Skeletal muscle tissue (tissue), 4 donors: Measurements from ENCODE around the gene NOXA1. TPM values are rescaled to one million over a fixed set of nuclear protein-coding genes. Genes with fewer than 3 reads are reported as not detected.
A peak's percentile ranks its signal among the peaks of the same experiment; 100 is the strongest.
"Not testable (repeated sequence)": the region's sequence is repeated elsewhere in the genome, so short reads cannot be mapped to it uniquely, and the experiment has no call there.

Experiments
- H3K27ac ChIP-seq: one replicate; pipeline ENCODE4 v1.7.0; 2013; ENCODE audit warnings: mild to moderate bottlenecking, low read depth, low read length, inconsistent platforms
- H3K27me3 ChIP-seq, 3 donors: one replicate each; pipeline ENCODE4 v1.7.0; 2013; ENCODE audit warnings: low read length in 3 of 3; ENCODE audit not compliant: control insufficient read depth in 3 of 3, insufficient read depth in 3 of 3
- H3K36me3 ChIP-seq, 3 donors: one replicate each; pipeline ENCODE4 v1.7.0; 2013; ENCODE audit warnings: low read length in 3 of 3; ENCODE audit not compliant: control insufficient read depth in 3 of 3, insufficient read depth in 3 of 3
- H3K4me1 ChIP-seq, 3 donors: one replicate each; pipeline ENCODE4 v1.7.0; 2013; ENCODE audit warnings: low read length in 3 of 3, mild to moderate bottlenecking in 3 of 3; ENCODE audit not compliant: control insufficient read depth in 3 of 3, insufficient read depth in 3 of 3
- H3K4me3 ChIP-seq, 3 donors: one replicate each; pipeline ENCODE4 v1.7.0; 2013; ENCODE audit warnings: low read length in 3 of 3
- H3K9ac ChIP-seq, 3 donors: one replicate each; pipeline ENCODE4 v1.7.0; 2013; ENCODE audit warnings: low read length in 3 of 3, mild to moderate bottlenecking in 3 of 3, moderate library complexity in 2 of 3, low read depth in 1 of 3
- H3K9me3 ChIP-seq, 3 donors: one replicate each; pipeline ENCODE4 v1.7.0; 2013; ENCODE audit warnings: low read length in 3 of 3; ENCODE audit not compliant: control insufficient read depth in 3 of 3
- total RNA-seq: library from RNA; depleted of rRNA; stranded (reverse); fragments of >200 nt; gene quantifications from one replicate; pipeline ENCODE4 v1.2.3, GENCODE V29; 2014
- donor health status: Osteomylitis.

NOXA1 gene
- total RNA-seq, 1 donor from 2014 or later: 0.52 TPM

DNA sequence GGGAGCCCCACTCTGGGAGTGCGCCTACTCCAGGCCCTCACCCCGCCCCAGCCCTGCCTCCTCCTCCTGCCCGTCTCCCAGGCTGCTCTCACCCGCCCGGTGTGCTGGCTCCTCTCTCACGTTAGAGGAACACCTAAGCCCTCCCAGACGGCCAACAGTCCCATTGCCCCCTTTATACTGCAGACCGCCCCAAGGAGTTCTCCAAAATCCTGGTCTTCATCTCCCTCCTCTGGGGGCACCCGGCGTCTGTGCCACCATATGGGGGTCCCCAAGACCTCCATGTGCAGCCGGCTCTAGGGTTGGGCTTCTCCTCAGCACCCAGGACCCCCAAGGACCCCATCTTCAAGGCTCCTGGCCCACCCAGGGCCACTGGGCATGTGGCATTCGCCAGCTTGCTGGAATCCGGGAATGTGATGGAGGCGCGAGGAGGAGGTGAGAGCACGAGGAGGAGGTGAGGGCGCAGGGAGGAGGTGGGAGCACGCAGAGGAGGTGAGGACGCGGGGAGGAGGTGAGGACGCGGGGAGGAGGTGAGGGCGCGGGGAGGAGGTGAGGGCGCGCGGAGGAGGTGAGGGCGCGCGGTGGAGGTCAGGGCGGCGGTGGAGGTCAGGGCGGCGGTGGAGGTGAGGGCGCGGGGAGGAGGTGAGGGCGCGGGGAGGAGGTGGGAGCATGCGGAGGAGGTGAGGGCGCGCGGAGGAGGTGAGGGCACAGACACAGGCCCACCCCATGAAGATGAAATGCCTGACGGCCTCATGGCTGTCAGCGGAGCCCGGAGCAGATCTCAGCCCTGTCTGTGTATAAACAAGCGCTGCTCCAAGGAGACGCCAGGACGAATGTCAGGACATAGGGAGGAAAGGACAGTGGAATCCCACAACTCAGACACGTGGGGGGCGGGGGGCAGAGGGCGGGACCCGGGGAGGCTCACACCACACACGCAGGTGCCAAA, 41.4 kb upstream of the NOXA1 start:
- no peak overlapping the region for H3K9ac ChIP-seq
- no peak overlapping the region for H3K4me3 ChIP-seq
- H3K9me3 ChIP-seq: no peaks in the 10 kb centered on the region
- H3K36me3 ChIP-seq: no peaks in the 10 kb centered on the region
- no peaks in the 10 kb centered on the region for H3K27me3 ChIP-seq
- H3K4me1 ChIP-seq: no peaks in the 10 kb centered on the region
- no peak overlapping the region for H3K27ac ChIP-seq

DNA sequence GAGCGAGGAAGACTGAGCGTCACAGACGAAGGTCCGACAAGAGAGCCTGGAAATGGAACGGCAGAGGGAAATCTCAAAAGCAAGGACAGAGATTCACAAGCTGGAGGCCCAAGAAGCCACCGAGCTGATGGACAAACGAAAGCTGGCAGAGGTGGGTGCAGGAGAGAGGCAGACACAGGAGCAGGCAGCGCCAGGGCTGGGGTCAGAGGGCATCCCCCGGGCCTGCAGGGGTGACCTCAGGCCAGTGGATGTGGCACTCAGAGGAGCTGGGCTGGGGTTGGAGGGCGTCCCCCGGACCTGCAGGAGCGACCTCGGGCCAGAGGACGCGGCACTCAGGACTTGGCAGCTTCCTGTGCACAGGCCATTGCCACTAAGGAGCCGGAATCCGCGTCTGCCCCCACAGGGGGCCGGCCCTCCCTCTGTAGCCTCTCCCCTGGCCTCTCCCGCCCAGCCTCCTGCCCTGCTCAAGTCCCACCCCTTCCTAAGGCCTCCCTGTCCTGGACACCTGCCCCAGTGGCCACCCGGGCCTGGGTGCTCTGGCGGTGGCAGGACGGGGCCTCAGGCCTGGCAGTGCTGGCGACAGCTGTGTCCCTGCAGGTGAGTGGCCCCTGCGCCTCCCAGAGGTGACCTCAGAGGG, 40.6 kb upstream of the NOXA1 start:
- no peaks in the 10 kb centered on the region for H3K4me1 ChIP-seq
- H3K9ac ChIP-seq: no peak overlapping the region

GRCh38 chr9:137383081-137383783, 40.0 kb upstream of the NOXA1 start:
- no peaks in the 10 kb centered on the region for H3K36me3 ChIP-seq

More for the DNA sequence above, 40.6 kb upstream of the NOXA1 start:
- no peaks in the 10 kb centered on the region for H3K27me3 ChIP-seq
- H3K9me3 ChIP-seq: no peaks in the 10 kb centered on the region
- no peaks in the 10 kb centered on the region for H3K36me3 ChIP-seq
- no peak overlapping the region for H3K27ac ChIP-seq
- H3K4me3 ChIP-seq: no peak overlapping the region

GRCh38 chr9:137383784-137384756, 39.1 kb upstream of the NOXA1 start:
- H3K27ac ChIP-seq: no peak overlapping the region

More at GRCh38 chr9:137383081-137383783, 40.0 kb upstream of the NOXA1 start:
- H3K27ac ChIP-seq: no peak overlapping the region
- H3K4me1 ChIP-seq: peaks cover 0 to 5% (median 0%) of the 10 kb centered on the region in 3 donors
- no peaks in the 10 kb centered on the region for H3K27me3 ChIP-seq
- peak overlapping the region in 1 of 3 donors; percentile 8 for H3K9ac ChIP-seq
- H3K4me3 ChIP-seq: no peak overlapping the region
- H3K9me3 ChIP-seq: no peaks in the 10 kb centered on the region

GRCh38 chr9:137385061-137385655, 38.0 kb upstream of the NOXA1 start:
- Histone ChIP-seq H3K9me3 (no peaks in the 10 kb centered on the region), H3K27ac (no peak overlapping the region), H3K27me3 (no peaks in the 10 kb centered on the region), H3K4me1 (peaks cover 0 to 11% (median 0%) of the 10 kb centered on the region in 3 donors), H3K9ac (no peak overlapping the region), H3K4me3 (no peak overlapping the region), H3K36me3 (peaks cover 0 to 4% (median 0%) of the 10 kb centered on the region in 3 donors)

More at GRCh38 chr9:137383784-137384756, 39.1 kb upstream of the NOXA1 start:
- no peaks in the 10 kb centered on the region for H3K27me3 ChIP-seq
- peaks cover 0 to 11% (median 0%) of the 10 kb centered on the region in 3 donors for H3K4me1 ChIP-seq
- no peak overlapping the region for H3K9ac ChIP-seq
- no peak overlapping the region for H3K4me3 ChIP-seq
- H3K36me3 ChIP-seq: no peaks in the 10 kb centered on the region
- no peaks in the 10 kb centered on the region for H3K9me3 ChIP-seq

DNA sequence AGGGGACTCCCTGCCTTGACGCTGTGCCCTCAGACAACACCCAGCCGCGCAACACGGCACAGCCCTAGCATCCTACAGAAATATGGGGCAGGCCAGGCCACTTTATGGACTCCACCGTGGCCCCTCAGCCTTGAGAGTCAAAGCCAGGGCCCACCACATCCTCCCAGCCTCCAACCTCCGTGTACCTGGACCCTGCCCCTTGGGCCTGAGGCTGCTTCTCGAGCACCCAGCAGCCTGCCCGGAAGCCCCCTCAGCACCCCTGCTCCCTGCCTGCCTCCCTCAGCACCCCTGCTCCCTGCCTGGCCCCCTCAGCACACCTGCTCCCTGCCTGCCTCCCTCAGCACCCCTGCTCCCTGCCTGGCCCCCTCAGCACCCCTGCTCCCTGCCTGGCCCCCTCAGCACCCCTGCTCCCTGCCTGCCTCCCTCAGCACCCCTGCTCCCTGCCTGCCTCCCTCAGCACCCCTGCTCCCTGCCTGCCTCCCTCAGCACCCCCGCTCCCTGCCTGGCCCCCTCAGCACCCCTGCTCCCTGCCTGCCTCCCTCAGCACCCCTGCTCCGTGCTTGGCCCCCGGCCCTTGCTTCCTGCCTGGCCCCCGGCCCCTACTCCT, 36.6 kb upstream of the NOXA1 start:
- H3K27ac ChIP-seq, H3K9ac ChIP-seq, H3K4me3 ChIP-seq: not testable (repeated sequence)

DNA sequence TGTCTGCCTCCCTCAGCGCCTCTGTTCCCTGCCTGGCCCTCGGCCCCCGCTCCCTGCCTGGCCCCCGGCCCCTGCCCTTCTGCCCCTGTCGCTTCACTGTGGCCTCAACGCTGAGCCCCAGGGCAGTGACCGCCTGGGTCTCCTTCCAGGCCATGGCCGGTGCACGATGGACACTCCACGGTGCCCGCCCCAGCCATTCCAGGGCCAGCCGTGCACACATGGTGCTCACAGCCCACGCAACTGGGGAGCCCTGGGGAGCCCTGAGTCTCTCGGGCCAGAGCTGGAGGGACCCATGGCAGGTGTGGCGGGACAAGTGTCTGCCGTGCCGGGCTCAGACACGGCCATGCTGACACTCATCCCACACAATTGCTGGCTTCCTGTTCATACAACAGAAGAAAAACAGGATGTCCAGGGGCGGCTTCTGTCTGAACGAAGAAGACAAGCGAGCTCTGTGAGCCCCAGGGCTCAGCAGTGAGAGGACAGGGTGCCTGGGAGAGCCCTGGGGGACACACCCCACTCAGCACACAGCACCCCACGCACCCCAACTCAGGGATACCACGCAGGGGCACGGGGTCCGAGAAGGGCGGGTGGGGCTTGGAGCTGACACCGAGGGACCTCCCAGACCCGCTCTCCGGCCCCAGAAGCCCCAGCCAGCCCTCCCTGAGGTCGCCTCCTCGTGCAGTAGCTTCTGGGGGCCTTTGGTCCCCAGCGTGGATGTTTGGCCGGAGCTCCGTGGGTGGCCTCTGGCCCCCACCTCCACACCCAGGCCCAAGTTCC, 35.9 kb upstream of the NOXA1 start:
- no peak overlapping the region for H3K27ac ChIP-seq
- H3K9me3 ChIP-seq: no peaks in the 10 kb centered on the region
- peaks cover 3 to 20% (median 9%) of the 10 kb centered on the region in 3 donors for H3K4me1 ChIP-seq
- no peaks in the 10 kb centered on the region for H3K27me3 ChIP-seq
- no peak overlapping the region for H3K4me3 ChIP-seq
- H3K9ac ChIP-seq: no peak overlapping the region
- peaks cover 0 to 5% (median 0%) of the 10 kb centered on the region in 3 donors for H3K36me3 ChIP-seq

More for the DNA sequence above, 36.6 kb upstream of the NOXA1 start:
- peaks cover 3 to 18% (median 9%) of the 10 kb centered on the region in 3 donors for H3K4me1 ChIP-seq
- not testable (repeated sequence) for H3K9me3 ChIP-seq, H3K27me3 ChIP-seq, H3K36me3 ChIP-seq

DNA sequence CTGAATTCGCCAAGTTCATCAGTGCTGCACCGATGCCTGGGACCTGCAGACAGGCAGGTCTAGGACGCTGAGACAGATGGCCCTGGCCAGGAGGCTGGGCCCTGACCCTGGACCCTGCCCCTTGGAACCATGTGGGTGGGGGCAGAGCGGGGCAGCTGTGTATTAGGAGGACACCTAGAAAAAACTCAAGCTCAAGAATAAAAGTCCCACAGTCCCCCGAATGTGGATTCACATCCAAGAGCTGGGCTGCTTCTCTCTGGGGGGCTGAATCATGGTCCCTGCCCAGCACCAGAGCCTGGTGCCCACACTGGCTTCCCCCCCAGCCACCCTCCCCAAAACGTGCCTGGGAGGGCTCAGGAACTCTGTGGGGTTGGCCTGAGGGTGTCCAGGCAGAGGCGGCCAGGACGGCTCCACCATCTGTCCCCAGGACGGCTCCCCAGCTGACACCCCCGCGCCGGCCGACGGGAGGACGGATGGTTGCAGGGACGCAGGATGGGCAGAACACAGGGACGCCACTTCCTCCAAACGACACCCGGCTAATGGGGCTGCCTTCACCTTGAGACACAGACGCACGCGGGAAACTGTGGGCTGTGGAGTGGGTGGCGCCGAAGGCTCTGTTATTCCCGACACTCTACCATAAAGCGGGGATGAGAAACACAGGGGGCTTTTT, 35.2 kb upstream of the NOXA1 start:
- Histone ChIP-seq H3K4me1 (peaks cover 3 to 20% (median 9%) of the 10 kb centered on the region in 3 donors), H3K27ac (no peak overlapping the region), H3K9ac (no peak overlapping the region), H3K4me3 (no peak overlapping the region), H3K36me3 (peaks cover 0 to 5% (median 0%) of the 10 kb centered on the region in 3 donors), H3K27me3 (no peaks in the 10 kb centered on the region), H3K9me3 (no peaks in the 10 kb centered on the region)
